Activated CD8-positive, alpha-beta T cell treated with anti-CD3 and anti-CD28 coated beads for 36 hours (primary cell): ENCODE results near the gene PABPN1. TPM values are rescaled to one million over a fixed set of nuclear protein-coding genes. Genes with fewer than 3 reads are reported as not detected.

ENCODE experiments used
- ATAC-seq: fragments of 200-7000 bp; cut with Tn5 transposase; one replicate; pipeline ENCODE4 v1.10.0; 2021; ENCODE audit warnings: mild to moderate bottlenecking, moderate library complexity
- CTCF ChIA-PET: fragments of 350-600 bp; sonication (Branson Sonifier 250); formaldehyde crosslinking; loops from one replicate; lab custom pipeline; 2021; ENCODE audit warnings: antibody characterized with exemption; lab: Charles Lee
- POLR2A ChIA-PET: fragments of 350-600 bp; sonication (Branson Sonifier 250); formaldehyde crosslinking; loops from one replicate; lab custom pipeline; 2021; ENCODE audit warnings: antibody characterized with exemption; lab: Charles Lee
- DNase-seq: peaks from one replicate; pipeline ENCODE4 v3.0.0-alpha.2; 2020
- H3K27ac Mint-ChIP-seq: one replicate; pipeline ENCODE4 v1.8.0; 2021; ENCODE audit warnings: mild to moderate bottlenecking, mixed read lengths
- H3K27me3 Mint-ChIP-seq: one replicate; pipeline ENCODE4 v1.8.0; 2021; ENCODE audit warnings: mixed read lengths
- H3K36me3 Mint-ChIP-seq: one replicate; pipeline ENCODE4 v1.8.0; 2021; ENCODE audit warnings: low read depth, mixed read lengths
- H3K4me1 Mint-ChIP-seq: one replicate; pipeline ENCODE4 v1.8.0; 2021; ENCODE audit warnings: low read depth, mixed read lengths
- H3K4me3 Mint-ChIP-seq: one replicate; pipeline ENCODE4 v1.8.0; 2021; ENCODE audit warnings: mild to moderate bottlenecking, moderate library complexity, mixed read lengths
- H3K9me3 Mint-ChIP-seq: one replicate; pipeline ENCODE4 v1.8.0; 2021; ENCODE audit warnings: mixed read lengths
- intact Hi-C: fragments of 100-400 bp; cut with micrococcal nuclease; formaldehyde crosslinking; loops from one replicate; pipeline ENCODE4 v1.10.0; 2022
- total RNA-seq, 2 experiments: library from RNA; stranded (reverse); gene quantifications; one replicate each; pipeline ENCODE4 v1.2.3, GENCODE V29; 2021
- TF ChIP-seq, protein P1 (sequence below): fragments of 200-600 bp; IDR thresholded peaks from one replicate; pipeline ENCODE4 v1.8.0; 2022; ENCODE audit warnings: antibody characterized with exemption, mild to moderate bottlenecking

PABPN1 gene
- total RNA-seq, 2 experiments from 2014 or later, result 258 to 260 TPM

- H3K27ac Mint-ChIP-seq, result no peak within 1 kb of the TSS
- peaks cover 2% of the 10 kb centered on the region for H3K27me3 Mint-ChIP-seq
- POLR2A ChIA-PET, result no interaction called here
- no peak within 1 kb of the TSS for H3K4me3 Mint-ChIP-seq
- CTCF ChIA-PET, result interaction anchor here (1.1 kb wide), 1 partner anchor 46 kb away, joined by 4 read pairs; no protein-coding TSS in a partner anchor
- intact Hi-C loops, result no loop called here
- TF ChIP-seq, protein P1, sequence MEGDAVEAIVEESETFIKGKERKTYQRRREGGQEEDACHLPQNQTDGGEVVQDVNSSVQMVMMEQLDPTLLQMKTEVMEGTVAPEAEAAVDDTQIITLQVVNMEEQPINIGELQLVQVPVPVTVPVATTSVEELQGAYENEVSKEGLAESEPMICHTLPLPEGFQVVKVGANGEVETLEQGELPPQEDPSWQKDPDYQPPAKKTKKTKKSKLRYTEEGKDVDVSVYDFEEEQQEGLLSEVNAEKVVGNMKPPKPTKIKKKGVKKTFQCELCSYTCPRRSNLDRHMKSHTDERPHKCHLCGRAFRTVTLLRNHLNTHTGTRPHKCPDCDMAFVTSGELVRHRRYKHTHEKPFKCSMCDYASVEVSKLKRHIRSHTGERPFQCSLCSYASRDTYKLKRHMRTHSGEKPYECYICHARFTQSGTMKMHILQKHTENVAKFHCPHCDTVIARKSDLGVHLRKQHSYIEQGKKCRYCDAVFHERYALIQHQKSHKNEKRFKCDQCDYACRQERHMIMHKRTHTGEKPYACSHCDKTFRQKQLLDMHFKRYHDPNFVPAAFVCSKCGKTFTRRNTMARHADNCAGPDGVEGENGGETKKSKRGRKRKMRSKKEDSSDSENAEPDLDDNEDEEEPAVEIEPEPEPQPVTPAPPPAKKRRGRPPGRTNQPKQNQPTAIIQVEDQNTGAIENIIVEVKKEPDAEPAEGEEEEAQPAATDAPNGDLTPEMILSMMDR, result no peak
- H3K9me3 Mint-ChIP-seq, result no peaks in the 10 kb centered on the region
- H3K4me1 Mint-ChIP-seq, result no peaks in the 10 kb centered on the region
- H3K36me3 Mint-ChIP-seq, result no peaks in the 10 kb centered on the region
- ATAC-seq, result no peak
- DNase-seq, result no peak
These were observed 51.3 kb downstream of the PABPN1 start, which contains the start of gene IL25 for GRCh38 chr14:23372509-23372908. TSS of gene IL25 (plus strand) at chr14:23372809.

DNA sequence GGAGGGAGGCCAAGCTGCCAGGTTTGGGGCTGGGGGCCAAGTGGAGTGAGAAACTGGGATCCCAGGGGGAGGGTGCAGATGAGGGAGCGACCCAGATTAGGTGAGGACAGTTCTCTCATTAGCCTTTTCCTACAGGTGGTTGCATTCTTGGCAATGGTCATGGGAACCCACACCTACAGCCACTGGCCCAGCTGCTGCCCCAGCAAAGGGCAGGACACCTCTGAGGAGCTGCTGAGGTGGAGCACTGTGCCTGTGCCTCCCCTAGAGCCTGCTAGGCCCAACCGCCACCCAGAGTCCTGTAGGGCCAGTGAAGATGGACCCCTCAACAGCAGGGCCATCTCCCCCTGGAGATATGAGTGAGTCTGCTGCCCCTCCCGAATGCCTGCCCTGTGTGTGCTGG lies 51.8 kb downstream of the PABPN1 start:
- intact Hi-C loops, result no loop called here
- ChIA-PET POLR2A (no interaction called here), CTCF (interaction anchor here (1.6 kb wide), 1 partner anchor 12 kb away, joined by 4 read pairs; no protein-coding TSS in a partner anchor)
- no peak overlapping the region for H3K27ac Mint-ChIP-seq
- no peaks in the 10 kb centered on the region for H3K27me3 Mint-ChIP-seq
- no peaks in the 10 kb centered on the region for H3K9me3 Mint-ChIP-seq
- ATAC-seq, result no peak
- TF ChIP-seq, protein P1, result no peak
- no peaks in the 10 kb centered on the region for H3K36me3 Mint-ChIP-seq
- no peaks in the 10 kb centered on the region for H3K4me1 Mint-ChIP-seq
- no peak for DNase-seq
- H3K4me3 Mint-ChIP-seq, result no peak overlapping the region

Other genes with a start within 250 kb of the PABPN1 start
- gene ACIN1, start 226.3 kb upstream of the PABPN1 start, total RNA-seq, result 100 to 1,000 TPM; 132 to 139 TPM
- 10 to 100 TPM; 49.2 to 51.1 TPM for gene C14orf119, start 226.0 kb upstream of the PABPN1 start, total RNA-seq
- not detected for gene CIROP, start 216.5 kb upstream of the PABPN1 start, total RNA-seq
- gene CEBPE, start 202.2 kb upstream of the PABPN1 start, total RNA-seq, result under 1 TPM; 0.27 to 0.34 TPM
- gene SLC7A8, start 137.8 kb upstream of the PABPN1 start, total RNA-seq, result 1 to 10 TPM; 1.5 to 1.9 TPM
- gene RNF212B, start 83.5 kb upstream of the PABPN1 start, total RNA-seq, result not detected
- 10 to 100 TPM; 10.9 to 11.8 TPM for gene HOMEZ, start 35.3 kb upstream of the PABPN1 start, total RNA-seq
- gene PPP1R3E, start 18.6 kb upstream of the PABPN1 start, total RNA-seq, result 10 to 100 TPM; 43.9 to 47.9 TPM
- gene BCL2L2, start 14.6 kb upstream of the PABPN1 start, total RNA-seq, result 1 to 10 TPM; 1.1 to 1.3 TPM
- 1 to 10 TPM; 2.3 TPM for gene SLC22A17, start 31.4 kb downstream of the PABPN1 start, total RNA-seq
- not detected for gene EFS, start 43.7 kb downstream of the PABPN1 start, total RNA-seq
- not detected for gene IL25, start 51.4 kb downstream of the PABPN1 start, total RNA-seq
- not detected for gene CMTM5, start 55.6 kb downstream of the PABPN1 start, total RNA-seq
- gene MYH6, start 86.8 kb downstream of the PABPN1 start, total RNA-seq, result not detected
- gene MYH7, start 114.2 kb downstream of the PABPN1 start, total RNA-seq, result not detected
- 10 to 100 TPM; 50.9 to 57.4 TPM for gene NGDN, start 148.2 kb downstream of the PABPN1 start, total RNA-seq
- 1 to 10 TPM in 1 of 2 experiments, under 1 TPM in 1; 0.78 to 1.0 TPM for gene ZFHX2, start 230.3 kb downstream of the PABPN1 start, total RNA-seq
- gene THTPA, start 234.8 kb downstream of the PABPN1 start, total RNA-seq, result 1 to 10 TPM; 5.1 to 7.6 TPM
- gene AP1G2, start 246.3 kb downstream of the PABPN1 start, total RNA-seq, result 100 to 1,000 TPM; 146 to 155 TPM